ENCODE results near the gene CYP39A1.

The CYP39A1 gene

GRCh38 chr6:46525583-46525982 lies 127.0 kb downstream of the CYP39A1 start:
- DNase-seq (ENCODE audit: low spot score) = no peak
- POLR2A ChIA-PET (ENCODE audit: low non-redundant PET) = no interaction called here
- no peak for TF ChIP-seq CTCF (conservative IDR thresholded peaks at IDR 0.05; ENCODE audit: low read depth)
- no peak overlapping the region for H3K27ac ChIP-seq
- CTCF ChIA-PET = no interaction called here

- TF ChIP-seq CTCF (conservative IDR thresholded peaks at IDR 0.05; ENCODE audit: low read depth) = no peak
- H3K27ac ChIP-seq = no peak overlapping the region
- ChIA-PET POLR2A (ENCODE audit: low non-redundant PET) (no interaction called here), CTCF (interaction anchor here (0.6 to 1.0 kb wide), 2 partner anchors 19 to 346 kb away, joined by 3 read pairs; no protein-coding TSS in a partner anchor)
- DNase-seq (ENCODE audit: low spot score) = no peak
Measured at GRCh38 chr6:46521464-46521971, 131.1 kb downstream of the CYP39A1 start.

- TF ChIP-seq CTCF (conservative IDR thresholded peaks at IDR 0.05; ENCODE audit: low read depth) = no peak
- CTCF ChIA-PET = no interaction called here
- POLR2A ChIA-PET (ENCODE audit: low non-redundant PET) = no interaction called here
- DNase-seq (ENCODE audit: low spot score) = no peak
- no peak overlapping the region for H3K27ac ChIP-seq
Measured at GRCh38 chr6:46517202-46517601, 135.4 kb downstream of the CYP39A1 start.

- ChIA-PET POLR2A (ENCODE audit: low non-redundant PET) (no interaction called here), CTCF (interaction anchor here (0.7 kb wide), 1 partner anchor 21 kb away, joined by 3 read pairs; no protein-coding TSS in a partner anchor)
- TF ChIP-seq CTCF (conservative IDR thresholded peaks at IDR 0.05; ENCODE audit: low read depth) = no peak
- H3K27ac ChIP-seq = no peak overlapping the region
- DNase-seq (ENCODE audit: low spot score) = no peak
Measured at GRCh38 chr6:46513533-46513932, 139.1 kb downstream of the CYP39A1 start.

- DNase-seq (ENCODE audit: low spot score) = no peak
- ChIA-PET CTCF (no interaction called here), POLR2A (ENCODE audit: low non-redundant PET) (no interaction called here)
- H3K27ac ChIP-seq = no peak overlapping the region
- TF ChIP-seq CTCF (conservative IDR thresholded peaks at IDR 0.05; ENCODE audit: low read depth) = no peak
Measured at GRCh38 chr6:46511320-46511719, 141.3 kb downstream of the CYP39A1 start.

GRCh38 chr6:46510651-46511050 lies 142.0 kb downstream of the CYP39A1 start:
- POLR2A ChIA-PET (ENCODE audit: low non-redundant PET) = no interaction called here
- CTCF ChIA-PET = interaction anchor here (0.7 kb wide), 1 partner anchor 33 kb away, joined by 3 read pairs; no protein-coding TSS in a partner anchor
- no peak for TF ChIP-seq CTCF (conservative IDR thresholded peaks at IDR 0.05; ENCODE audit: low read depth)
- DNase-seq (ENCODE audit: low spot score) = no peak
- no peak overlapping the region for H3K27ac ChIP-seq

All from RWPE1 (cell line).